A549 (cell line): ENCODE data around the gene BMP7. TPM values are rescaled to one million over a fixed set of nuclear protein-coding genes. Genes with fewer than 3 reads are reported as not detected.

Source experiments
- ATAC-seq, 2 experiments: fragments of 200-7000 bp in 1 of 2; fragments of >200 bp in 1 of 2; cut with Nextera tagmentation in 1 of 2; cut with Tn5 transposase in 1 of 2; 3 replicates each; pipeline versions ENCODE4 v1.8.0 to v1.9.1; 2018 to 2020; ENCODE audit warnings: mild to moderate bottlenecking in 1 of 2, moderate library complexity in 1 of 2
- CTCF ChIA-PET: fragments of 300-600 bp; sonication (Branson Sonifier 250); formaldehyde crosslinking; extraction: SDS; loops from one replicate; lab custom pipeline; 2021; ENCODE audit warnings: antibody characterized with exemption, inconsistent platforms; lab: Yijun Ruan, JAX
- POLR2A ChIA-PET: fragments of 350-600 bp; formaldehyde crosslinking; extraction: SDS; loops from one replicate; lab custom pipeline; 2021; ENCODE audit warnings: antibody characterized with exemption, inconsistent platforms; lab: Yijun Ruan, JAX
- DNase-seq, 2 experiments: peaks; one replicate each; pipeline versions ENCODE4 v3.0.0 to v3.0.0-alpha.2; 2011 to 2016; ENCODE audit warnings: low read depth in 1 of 2, low spot score in 1 of 2
- FAIRE-seq: peaks from 2 replicates; lab custom pipeline; 2011; peaks lifted over from hg19 to GRCh38; lab: Jason Lieb, UNC
- H3K27ac ChIP-seq, 2 experiments: fragments of >200 bp; sonication (Bioruptor Twin); formaldehyde crosslinking; 3 replicates each; pipeline ENCODE4 v1.5.1; 2016 to 2017
- H3K4me1 ChIP-seq: fragments of >200 bp; sonication (Bioruptor Twin); formaldehyde crosslinking; 3 replicates; pipeline ENCODE4 v1.6.1; 2016
- H3K4me2 ChIP-seq: fragments of >200 bp; sonication (Bioruptor Twin); formaldehyde crosslinking; 3 replicates; pipeline ENCODE4 v1.6.1; 2016
- H3K4me3 ChIP-seq: fragments of >200 bp; sonication (Bioruptor Twin); formaldehyde crosslinking; 3 replicates; pipeline ENCODE4 v1.5.1; 2016
- H3K9me3 ChIP-seq: fragments of >200 bp; sonication (Bioruptor Twin); formaldehyde crosslinking; 3 replicates; pipeline ENCODE4 v1.6.1; 2016
- BHLHE40 ChIP-seq: IDR thresholded peaks from 2 replicates; pipeline ENCODE4 v1.6.1; 2012; ENCODE audit warnings: low read depth, low read length, inconsistent platforms
- CBX2 ChIP-seq: fragments of 200-600 bp; sonication (generic); IDR thresholded peaks from 2 replicates; pipeline ENCODE4 v1.6.1; 2016; ENCODE audit warnings: low read depth, mild to moderate bottlenecking, borderline replicate concordance
- CEBPB ChIP-seq, 2 experiments: fragments of >200 bp in 1 of 2; sonication (Bioruptor Twin) in 1 of 2; formaldehyde crosslinking in 1 of 2; IDR thresholded peaks; 2 replicates each; pipeline ENCODE4 v1.6.1; 2012 to 2016
- EHF ChIP-seq: fragments of 250-450 bp; sonication (Bioruptor Pico); IDR thresholded peaks from 2 replicates; pipeline ENCODE4 v1.5.0; 2020; ENCODE audit warnings: mild to moderate bottlenecking
- EHMT2 ChIP-seq: fragments of 200-600 bp; sonication (generic); IDR thresholded peaks from 2 replicates; pipeline ENCODE4 v1.6.1; 2016; ENCODE audit warnings: antibody characterized with exemption, low read depth, mild to moderate bottlenecking, moderate library complexity
- FOXS1 ChIP-seq: fragments of 250-450 bp; sonication (Bioruptor Pico); IDR thresholded peaks from 2 replicates; pipeline ENCODE4 v1.5.0; 2020; ENCODE audit warnings: mild to moderate bottlenecking, moderate library complexity
- HDAC2 ChIP-seq: fragments of 200-600 bp; sonication (generic); IDR thresholded peaks from 2 replicates; pipeline ENCODE4 v1.6.1; 2016
- HEYL ChIP-seq: fragments of 250-450 bp; sonication (Bioruptor Pico); IDR thresholded peaks from 2 replicates; pipeline ENCODE4 v1.8.0; 2021; ENCODE audit warnings: mild to moderate bottlenecking, moderate library complexity
- HOXA7 ChIP-seq: fragments of 250-450 bp; sonication (Bioruptor Pico); IDR thresholded peaks from 2 replicates; pipeline ENCODE4 v1.5.0; 2020; ENCODE audit warnings: mild to moderate bottlenecking, moderate library complexity
- HOXB13 ChIP-seq: fragments of 250-450 bp; sonication (Bioruptor Pico); IDR thresholded peaks from 2 replicates; pipeline ENCODE4 v1.5.0; 2020; ENCODE audit warnings: low read depth, mild to moderate bottlenecking, moderate library complexity
- HOXB5 ChIP-seq: fragments of 250-450 bp; sonication (Bioruptor Pico); IDR thresholded peaks from 2 replicates; pipeline ENCODE4 v1.5.0; 2020; ENCODE audit warnings: mild to moderate bottlenecking, moderate library complexity
- JUN ChIP-seq, 2 experiments: fragments of >200 bp; sonication (Bioruptor Twin); formaldehyde crosslinking; IDR thresholded peaks; 2 replicates in 1 of 2; 3 replicates in 1 of 2; pipeline ENCODE4 v1.6.1; 2016 to 2017
- KDM1A ChIP-seq: fragments of 200-600 bp; sonication (generic); IDR thresholded peaks from 2 replicates; pipeline ENCODE4 v1.6.1; 2016; ENCODE audit warnings: low read depth, mild to moderate bottlenecking
- KDM5A ChIP-seq: fragments of 200-600 bp; sonication (generic); IDR thresholded peaks from 2 replicates; pipeline ENCODE4 v1.6.1; 2016; ENCODE audit warnings: antibody characterized with exemption, mild to moderate bottlenecking
- MYC ChIP-seq: IDR thresholded peaks from 2 replicates; pipeline ENCODE4 v1.6.1; 2012; ENCODE audit warnings: mild to moderate bottlenecking, inconsistent platforms, low read length, improper control_type of control experiment, borderline replicate concordance
- RAD21 ChIP-seq, 2 experiments: fragments of >200 bp in 1 of 2; sonication (Bioruptor Twin) in 1 of 2; formaldehyde crosslinking in 1 of 2; IDR thresholded peaks in 1 of 2; conservative IDR thresholded peaks in 1 of 2; 2 replicates in 1 of 2; 3 replicates in 1 of 2; pipeline ENCODE4 v1.6.1; 2012 to 2018; ENCODE audit warnings: inconsistent platforms in 1 of 2
- SREBF2 ChIP-seq: fragments of 450-650 bp; IDR thresholded peaks from 2 replicates; pipeline ENCODE4 v1.6.1; 2014; ENCODE audit warnings: mild to moderate bottlenecking, moderate library complexity
- ZNF302 ChIP-seq: fragments of 250-450 bp; sonication (Bioruptor Pico); IDR thresholded peaks from 2 replicates; pipeline ENCODE4 v1.9.0; 2021; ENCODE audit warnings: inconsistent platforms, mild to moderate bottlenecking, moderate library complexity
- WGBS: methylation state at CpG from one replicate; pipeline ENCODE4 v1.1.6; 2017; ENCODE audit errors: missing lambda C conversion rate; 5-methylcytosine and 5-hydroxymethylcytosine counted together
- polyA plus RNA-seq, 4 experiments: library from polyadenylated mRNA; depleted of rRNA in 3 of 4; stranded (reverse); fragments of >200 nt; fragmentation: RNase III in 1 of 4; extraction: RNeasy Plus Mini Kit Qiagen cat#74134 plus additional on column Dnase treatment in 1 of 4; gene quantifications; 2 replicates in 3 of 4; 3 replicates in 1 of 4; pipeline ENCODE4 v1.2.3, GENCODE V29; 2011 to 2017
- TF ChIP-seq, protein P1 (sequence below): fragments of 150-350 bp; IDR thresholded peaks from 2 replicates; pipeline ENCODE4 v1.6.1; 2014; ENCODE audit warnings: low read depth, mild to moderate bottlenecking, low read length
- TF ChIP-seq, protein P2 (sequence below): fragments of >200 bp; sonication (Bioruptor Twin); formaldehyde crosslinking; IDR thresholded peaks from 3 replicates; pipeline ENCODE4 v1.6.1; 2016
- TF ChIP-seq, protein P3 (sequence below): IDR thresholded peaks from 2 replicates; pipeline ENCODE4 v1.6.1; 2012; ENCODE audit warnings: low read depth, borderline replicate concordance
- TF ChIP-seq, protein P4 (sequence below): fragments of 450-650 bp; IDR thresholded peaks from 2 replicates; pipeline ENCODE4 v1.6.1; 2014; ENCODE audit warnings: antibody characterized with exemption

The BMP7 gene
- polyA plus RNA-seq, 2 of the 4 experiments (the other 2 are of a cell fraction) = 0.08 to 0.22 TPM

DNA sequence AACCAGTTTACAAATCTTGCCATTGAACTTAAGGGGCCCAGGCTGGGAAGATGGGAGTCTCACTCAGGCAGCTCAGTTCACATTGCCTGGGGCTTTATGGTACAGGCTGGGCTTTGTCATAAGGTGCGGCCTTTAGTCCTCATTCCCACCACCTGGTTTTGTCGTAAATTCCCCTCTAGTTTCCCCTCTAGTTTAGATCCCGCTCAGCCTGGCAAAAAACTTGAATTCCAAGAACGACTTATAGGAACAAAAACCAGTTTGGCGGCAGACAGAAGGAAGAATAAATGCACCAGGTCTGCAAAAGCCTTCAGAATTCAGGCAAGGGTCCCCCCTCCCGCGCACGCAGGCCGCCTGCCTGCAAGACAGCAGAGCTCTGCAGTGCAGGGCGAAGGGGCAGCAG, 4.1 kb downstream of the BMP7 start:
- ATAC-seq = no peak
- 86% methylated on average over 10 of the region's 10 CpGs for WGBS
- TF ChIP-seq ZNF302 (no peak), HDAC2 (no peak), FOXS1 (CRISPR knock-in tag) (no peak), KDM5A (no peak), HOXA7 (CRISPR knock-in tag) (no peak), HOXB13 (CRISPR knock-in tag) (no peak), HEYL (CRISPR knock-in tag) (no peak), SREBF2 (no peak), JUN (IDR thresholded peaks at IDR 0.05) (no peak), RAD21 (conservative IDR thresholded peaks at IDR 0.05 in 1 of 2, IDR thresholded peaks at IDR 0.05 in 1 of 2) (no peak), CEBPB (IDR thresholded peaks at IDR 0.05) (no peak), HOXB5 (CRISPR knock-in tag) (no peak), CBX2 (no peak), EHMT2 (no peak), EHF (no peak), BHLHE40 (no peak)
- TF ChIP-seq, protein P1, sequence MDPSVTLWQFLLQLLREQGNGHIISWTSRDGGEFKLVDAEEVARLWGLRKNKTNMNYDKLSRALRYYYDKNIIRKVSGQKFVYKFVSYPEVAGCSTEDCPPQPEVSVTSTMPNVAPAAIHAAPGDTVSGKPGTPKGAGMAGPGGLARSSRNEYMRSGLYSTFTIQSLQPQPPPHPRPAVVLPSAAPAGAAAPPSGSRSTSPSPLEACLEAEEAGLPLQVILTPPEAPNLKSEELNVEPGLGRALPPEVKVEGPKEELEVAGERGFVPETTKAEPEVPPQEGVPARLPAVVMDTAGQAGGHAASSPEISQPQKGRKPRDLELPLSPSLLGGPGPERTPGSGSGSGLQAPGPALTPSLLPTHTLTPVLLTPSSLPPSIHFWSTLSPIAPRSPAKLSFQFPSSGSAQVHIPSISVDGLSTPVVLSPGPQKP = no peak
- TF ChIP-seq, protein P2, sequence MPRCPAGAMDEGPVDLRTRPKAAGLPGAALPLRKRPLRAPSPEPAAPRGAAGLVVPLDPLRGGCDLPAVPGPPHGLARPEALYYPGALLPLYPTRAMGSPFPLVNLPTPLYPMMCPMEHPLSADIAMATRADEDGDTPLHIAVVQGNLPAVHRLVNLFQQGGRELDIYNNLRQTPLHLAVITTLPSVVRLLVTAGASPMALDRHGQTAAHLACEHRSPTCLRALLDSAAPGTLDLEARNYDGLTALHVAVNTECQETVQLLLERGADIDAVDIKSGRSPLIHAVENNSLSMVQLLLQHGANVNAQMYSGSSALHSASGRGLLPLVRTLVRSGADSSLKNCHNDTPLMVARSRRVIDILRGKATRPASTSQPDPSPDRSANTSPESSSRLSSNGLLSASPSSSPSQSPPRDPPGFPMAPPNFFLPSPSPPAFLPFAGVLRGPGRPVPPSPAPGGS = no peak
- TF ChIP-seq, protein P3, sequence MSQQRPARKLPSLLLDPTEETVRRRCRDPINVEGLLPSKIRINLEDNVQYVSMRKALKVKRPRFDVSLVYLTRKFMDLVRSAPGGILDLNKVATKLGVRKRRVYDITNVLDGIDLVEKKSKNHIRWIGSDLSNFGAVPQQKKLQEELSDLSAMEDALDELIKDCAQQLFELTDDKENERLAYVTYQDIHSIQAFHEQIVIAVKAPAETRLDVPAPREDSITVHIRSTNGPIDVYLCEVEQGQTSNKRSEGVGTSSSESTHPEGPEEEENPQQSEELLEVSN = no peak
- TF ChIP-seq, protein P4, sequence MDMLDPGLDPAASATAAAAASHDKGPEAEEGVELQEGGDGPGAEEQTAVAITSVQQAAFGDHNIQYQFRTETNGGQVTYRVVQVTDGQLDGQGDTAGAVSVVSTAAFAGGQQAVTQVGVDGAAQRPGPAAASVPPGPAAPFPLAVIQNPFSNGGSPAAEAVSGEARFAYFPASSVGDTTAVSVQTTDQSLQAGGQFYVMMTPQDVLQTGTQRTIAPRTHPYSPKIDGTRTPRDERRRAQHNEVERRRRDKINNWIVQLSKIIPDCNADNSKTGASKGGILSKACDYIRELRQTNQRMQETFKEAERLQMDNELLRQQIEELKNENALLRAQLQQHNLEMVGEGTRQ = no peak
- TF ChIP-seq, all 56 proteins: peak for 0
- Histone ChIP-seq H3K4me3 (no peak overlapping the region), H3K9me3 (no peaks in the 10 kb centered on the region), H3K27ac (no peak overlapping the region), H3K4me2 (no peak overlapping the region), H3K4me1 (peaks cover 24% of the 10 kb centered on the region)
- FAIRE-seq (no peak), DNase-seq (no peak)
- ChIA-PET POLR2A (no interaction called here), CTCF (interaction anchor here (1.0 to 1.4 kb wide), 3 partner anchors 19 to 170 kb away, joined by 3 to 4 read pairs (median 3); no protein-coding TSS in a partner anchor)

DNA sequence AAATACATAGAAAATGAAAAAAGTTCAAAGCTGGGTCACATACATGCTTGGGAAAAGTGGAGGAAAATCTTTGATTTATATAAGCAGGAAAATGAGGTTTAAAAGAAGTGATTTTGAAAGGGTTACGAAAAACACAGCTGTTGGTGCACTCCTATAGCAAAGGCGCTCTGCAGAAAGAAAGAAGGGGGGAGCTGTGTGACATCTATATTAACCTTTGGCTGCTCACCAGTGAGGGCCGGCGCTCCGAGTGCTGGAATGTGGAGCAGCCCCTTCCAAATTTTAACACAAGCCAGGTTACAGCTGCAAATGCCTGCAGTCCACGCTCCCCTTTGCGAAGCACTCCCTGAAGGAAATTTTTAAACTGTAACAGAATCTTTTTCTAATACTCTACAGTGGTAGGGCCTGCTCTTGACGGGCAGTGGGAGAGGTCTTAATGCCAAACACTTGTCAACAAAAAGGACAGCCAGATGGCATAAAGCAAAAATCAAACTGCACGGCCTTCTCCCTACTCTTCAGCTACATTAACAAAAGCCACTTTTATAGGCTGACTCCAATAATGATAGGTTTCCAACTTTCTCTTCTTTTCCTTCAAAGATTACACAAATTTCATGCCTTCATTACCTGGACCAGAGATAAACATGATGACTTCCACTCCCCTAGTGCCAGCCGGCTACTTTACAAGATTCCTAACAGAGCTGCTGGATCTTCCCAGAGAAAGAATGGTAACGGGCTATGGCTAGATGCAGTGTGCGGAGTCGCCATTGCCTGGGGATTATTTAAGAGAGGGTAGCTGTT, 4.8 kb downstream of the BMP7 start:
- ATAC-seq = no peak
- H3K9me3 ChIP-seq = no peaks in the 10 kb centered on the region

More for the DNA sequence above, 4.8 kb downstream of the BMP7 start:
- no peak for TF ChIP-seq HDAC2
- no peak for TF ChIP-seq KDM1A
- TF ChIP-seq MYC = no peak
- peaks cover 23% of the 10 kb centered on the region for H3K4me1 ChIP-seq
- ChIA-PET CTCF (interaction anchor here (0.6 to 1.2 kb wide), 3 partner anchors 11 to 170 kb away, joined by 3 read pairs; no protein-coding TSS in a partner anchor), POLR2A (no interaction called here)
- H3K27ac ChIP-seq = no peak overlapping the region
- H3K4me3 ChIP-seq = no peak overlapping the region
- 73% methylated on average over 13 of the region's 13 CpGs for WGBS
- FAIRE-seq (no peak), DNase-seq (no peak)
- H3K4me2 ChIP-seq = no peak overlapping the region
